ENCODE measurements around the gene MGAT3.

DNA sequence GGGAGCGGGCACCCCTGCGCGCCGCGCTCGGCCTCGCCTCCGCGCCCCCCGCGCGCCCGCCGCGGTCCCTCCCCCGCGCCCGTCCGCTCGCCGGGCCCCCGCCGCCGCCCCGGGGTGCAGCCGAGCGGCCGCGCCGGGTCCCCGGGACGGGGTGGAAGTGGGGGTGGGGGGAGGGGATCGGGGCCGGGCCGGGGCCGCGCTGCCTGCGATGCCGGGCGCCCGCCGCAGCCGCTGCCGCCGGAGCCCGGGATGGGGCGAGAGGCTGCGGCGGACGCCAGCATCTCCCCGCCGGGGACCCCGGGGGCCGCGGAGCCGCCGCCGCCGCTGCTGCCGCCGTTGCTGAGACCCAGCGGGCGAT is 365 bp downstream of the MGAT3 start:
- no peak for TF ChIP-seq ZNF707 (tag by site-specific recombination; IDR thresholded peaks at IDR 0.05)
- no peak for TF ChIP-seq HOXA7 (CRISPR knock-in tag; IDR thresholded peaks at IDR 0.05; ENCODE audit: borderline replicate concordance)
- no peak for TF ChIP-seq MYNN (tag by site-specific recombination; IDR thresholded peaks at IDR 0.05; ENCODE audit: borderline replicate concordance)
- TF ChIP-seq, protein P1, sequence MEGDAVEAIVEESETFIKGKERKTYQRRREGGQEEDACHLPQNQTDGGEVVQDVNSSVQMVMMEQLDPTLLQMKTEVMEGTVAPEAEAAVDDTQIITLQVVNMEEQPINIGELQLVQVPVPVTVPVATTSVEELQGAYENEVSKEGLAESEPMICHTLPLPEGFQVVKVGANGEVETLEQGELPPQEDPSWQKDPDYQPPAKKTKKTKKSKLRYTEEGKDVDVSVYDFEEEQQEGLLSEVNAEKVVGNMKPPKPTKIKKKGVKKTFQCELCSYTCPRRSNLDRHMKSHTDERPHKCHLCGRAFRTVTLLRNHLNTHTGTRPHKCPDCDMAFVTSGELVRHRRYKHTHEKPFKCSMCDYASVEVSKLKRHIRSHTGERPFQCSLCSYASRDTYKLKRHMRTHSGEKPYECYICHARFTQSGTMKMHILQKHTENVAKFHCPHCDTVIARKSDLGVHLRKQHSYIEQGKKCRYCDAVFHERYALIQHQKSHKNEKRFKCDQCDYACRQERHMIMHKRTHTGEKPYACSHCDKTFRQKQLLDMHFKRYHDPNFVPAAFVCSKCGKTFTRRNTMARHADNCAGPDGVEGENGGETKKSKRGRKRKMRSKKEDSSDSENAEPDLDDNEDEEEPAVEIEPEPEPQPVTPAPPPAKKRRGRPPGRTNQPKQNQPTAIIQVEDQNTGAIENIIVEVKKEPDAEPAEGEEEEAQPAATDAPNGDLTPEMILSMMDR (tag by site-specific recombination; IDR thresholded peaks at IDR 0.05), result no peak
- TF ChIP-seq GLIS2 (tag by site-specific recombination; IDR thresholded peaks at IDR 0.05), result no peak
- no peak for TF ChIP-seq KLF1 (tag by site-specific recombination; IDR thresholded peaks at IDR 0.05)
- no peak for TF ChIP-seq EGR2 (tag by site-specific recombination; IDR thresholded peaks at IDR 0.05; ENCODE audit: low read depth)
- TF ChIP-seq, protein P2, sequence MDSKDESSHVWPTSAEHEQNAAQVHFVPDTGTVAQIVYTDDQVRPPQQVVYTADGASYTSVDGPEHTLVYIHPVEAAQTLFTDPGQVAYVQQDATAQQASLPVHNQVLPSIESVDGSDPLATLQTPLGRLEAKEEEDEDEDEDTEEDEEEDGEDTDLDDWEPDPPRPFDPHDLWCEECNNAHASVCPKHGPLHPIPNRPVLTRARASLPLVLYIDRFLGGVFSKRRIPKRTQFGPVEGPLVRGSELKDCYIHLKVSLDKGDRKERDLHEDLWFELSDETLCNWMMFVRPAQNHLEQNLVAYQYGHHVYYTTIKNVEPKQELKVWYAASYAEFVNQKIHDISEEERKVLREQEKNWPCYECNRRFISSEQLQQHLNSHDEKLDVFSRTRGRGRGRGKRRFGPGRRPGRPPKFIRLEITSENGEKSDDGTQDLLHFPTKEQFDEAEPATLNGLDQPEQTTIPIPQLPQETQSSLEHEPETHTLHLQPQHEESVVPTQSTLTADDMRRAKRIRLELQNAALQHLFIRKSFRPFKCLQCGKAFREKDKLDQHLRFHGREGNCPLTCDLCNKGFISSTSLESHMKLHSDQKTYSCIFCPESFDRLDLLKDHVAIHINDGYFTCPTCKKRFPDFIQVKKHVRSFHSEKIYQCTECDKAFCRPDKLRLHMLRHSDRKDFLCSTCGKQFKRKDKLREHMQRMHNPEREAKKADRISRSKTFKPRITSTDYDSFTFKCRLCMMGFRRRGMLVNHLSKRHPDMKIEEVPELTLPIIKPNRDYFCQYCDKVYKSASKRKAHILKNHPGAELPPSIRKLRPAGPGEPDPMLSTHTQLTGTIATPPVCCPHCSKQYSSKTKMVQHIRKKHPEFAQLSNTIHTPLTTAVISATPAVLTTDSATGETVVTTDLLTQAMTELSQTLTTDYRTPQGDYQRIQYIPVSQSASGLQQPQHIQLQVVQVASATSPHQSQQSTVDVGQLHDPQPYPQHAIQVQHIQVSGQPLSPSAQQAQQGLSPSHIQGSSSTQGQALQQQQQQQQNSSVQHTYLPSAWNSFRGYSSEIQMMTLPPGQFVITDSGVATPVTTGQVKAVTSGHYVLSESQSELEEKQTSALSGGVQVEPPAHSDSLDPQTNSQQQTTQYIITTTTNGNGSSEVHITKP (tag by site-specific recombination; IDR thresholded peaks at IDR 0.05), result no peak
- no peak for TF ChIP-seq ZNF560 (tag by site-specific recombination; IDR thresholded peaks at IDR 0.05; ENCODE audit: borderline replicate concordance)
- TF ChIP-seq BCL11A (tag by site-specific recombination; IDR thresholded peaks at IDR 0.05; ENCODE audit: low read depth), result no peak
- TF ChIP-seq ZNF335 (tag by site-specific recombination; conservative IDR thresholded peaks at IDR 0.05), result no peak
- TF ChIP-seq YY2 (tag by site-specific recombination; IDR thresholded peaks at IDR 0.05), result no peak
- TF ChIP-seq ZBTB7A (tag by site-specific recombination; IDR thresholded peaks at IDR 0.05; ENCODE audit: low read depth), result no peak
